HG02840 (cell line): ENCODE data around the gene GYPC.
"Not testable (repeated sequence)": the region's sequence is repeated elsewhere in the genome, so short reads cannot be mapped to it uniquely, and the experiment has no call there.

Experiments
- ATAC-seq: cut with Tn5 transposase; IDR thresholded peaks from one replicate; pipeline ENCODE4 v1.9.1; 2021; ENCODE audit warnings: mild to moderate bottlenecking, moderate library complexity, moderate number of reproducible peaks; ENCODE audit not compliant: unreplicated experiment, low FRiP score

The GYPC gene

DNA sequence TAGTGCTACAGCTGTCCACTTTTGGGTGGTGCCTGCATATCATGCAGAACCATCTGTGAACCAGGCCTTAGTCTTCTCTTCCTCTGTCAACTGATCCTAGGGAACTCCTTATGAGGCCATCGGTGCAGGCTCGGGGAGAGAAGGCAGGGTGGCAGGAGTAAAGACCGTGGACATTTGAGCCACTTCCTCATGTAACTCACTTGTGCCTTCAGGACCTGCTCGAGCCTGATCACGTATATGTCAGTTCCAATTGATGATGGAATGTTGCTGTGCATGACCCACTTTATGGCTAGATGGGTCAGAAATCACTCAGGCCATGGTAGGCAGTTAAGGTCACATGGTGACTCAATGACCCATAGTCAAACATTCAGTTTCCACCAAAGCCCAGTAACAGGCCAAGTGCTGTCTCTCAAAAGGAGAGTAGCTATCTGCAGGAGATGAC is 7.6 kb upstream of the GYPC start:
- ATAC-seq: not testable (repeated sequence)

DNA sequence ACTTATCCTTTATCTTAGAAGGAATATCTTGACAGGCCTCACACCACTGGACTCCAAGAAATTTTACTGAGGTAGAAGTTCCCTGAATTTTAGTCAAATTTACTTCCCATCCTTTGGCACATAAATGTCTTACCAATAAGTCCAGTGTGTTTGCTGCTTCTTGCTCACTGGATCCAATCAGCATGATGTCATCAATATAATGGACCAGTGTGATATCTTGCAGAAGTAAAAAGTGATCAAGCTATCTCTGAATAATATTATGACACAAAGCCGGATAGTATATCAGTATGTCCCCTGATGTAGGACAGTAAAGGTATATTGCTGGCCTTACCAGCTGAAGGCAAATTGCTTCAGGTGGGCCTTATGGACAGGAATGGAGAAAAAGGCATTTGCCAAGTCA is 6.9 kb upstream of the GYPC start:
- ATAC-seq: no peak

GRCh38 chr2:126650994-126651393 is 5.0 kb upstream of the GYPC start:
- ATAC-seq: no peak

GRCh38 chr2:126652323-126652891 is 3.6 kb upstream of the GYPC start:
- no peak for ATAC-seq

GRCh38 chr2:126653109-126653508 is 2.8 kb upstream of the GYPC start:
- ATAC-seq: no peak

DNA sequence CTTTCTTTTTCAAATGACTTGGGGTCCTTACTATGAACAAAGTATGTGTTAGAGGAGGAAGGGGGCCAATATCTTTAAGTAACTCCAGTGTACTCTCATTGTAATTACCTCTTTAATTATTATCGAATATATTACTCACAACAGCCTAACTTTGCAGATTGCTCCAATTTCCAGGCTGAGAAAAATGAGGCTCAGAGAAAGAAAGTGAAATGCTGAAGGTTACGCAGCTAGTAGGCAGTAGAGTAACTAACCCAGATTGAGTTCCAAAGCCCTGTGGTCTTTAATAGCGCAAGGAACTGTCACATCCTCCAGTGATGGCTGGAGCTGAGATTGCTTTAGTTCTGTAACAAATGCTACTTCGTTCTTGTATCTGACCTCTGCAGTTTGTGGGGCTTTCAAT is 2.2 kb upstream of the GYPC start:
- ATAC-seq: no peak

GRCh38 chr2:126655051-126655450 is 907 bp upstream of the GYPC start:
- no peak for ATAC-seq

- ATAC-seq: peak; percentile 27
Measured at GRCh38 chr2:126656431-126657147, 631 bp downstream of the GYPC start.

DNA sequence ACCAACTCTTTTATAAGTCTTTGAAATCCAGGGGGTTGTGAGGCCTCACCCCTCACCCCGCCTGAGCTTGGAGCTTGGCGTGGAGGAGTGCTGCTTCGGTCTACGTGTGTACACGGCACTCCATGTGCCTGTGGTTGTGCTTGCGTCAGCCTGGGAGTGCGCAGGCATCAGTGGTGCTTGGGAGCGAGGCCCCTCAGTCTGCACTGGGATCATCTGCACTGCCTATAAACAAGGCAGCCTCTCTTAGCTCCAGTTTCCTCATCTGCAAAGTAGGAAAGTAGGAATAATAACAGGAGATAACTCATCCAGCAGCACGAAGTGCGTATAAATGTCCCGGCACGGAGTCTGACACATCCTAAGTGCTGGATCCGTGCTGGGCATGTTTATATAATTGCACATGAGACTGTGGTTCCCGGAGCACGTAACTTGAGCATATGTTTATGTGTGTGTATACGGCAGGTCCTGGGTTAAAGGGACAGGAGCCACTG is 1.2 kb downstream of the GYPC start:
- peak; percentile 5 for ATAC-seq

DNA sequence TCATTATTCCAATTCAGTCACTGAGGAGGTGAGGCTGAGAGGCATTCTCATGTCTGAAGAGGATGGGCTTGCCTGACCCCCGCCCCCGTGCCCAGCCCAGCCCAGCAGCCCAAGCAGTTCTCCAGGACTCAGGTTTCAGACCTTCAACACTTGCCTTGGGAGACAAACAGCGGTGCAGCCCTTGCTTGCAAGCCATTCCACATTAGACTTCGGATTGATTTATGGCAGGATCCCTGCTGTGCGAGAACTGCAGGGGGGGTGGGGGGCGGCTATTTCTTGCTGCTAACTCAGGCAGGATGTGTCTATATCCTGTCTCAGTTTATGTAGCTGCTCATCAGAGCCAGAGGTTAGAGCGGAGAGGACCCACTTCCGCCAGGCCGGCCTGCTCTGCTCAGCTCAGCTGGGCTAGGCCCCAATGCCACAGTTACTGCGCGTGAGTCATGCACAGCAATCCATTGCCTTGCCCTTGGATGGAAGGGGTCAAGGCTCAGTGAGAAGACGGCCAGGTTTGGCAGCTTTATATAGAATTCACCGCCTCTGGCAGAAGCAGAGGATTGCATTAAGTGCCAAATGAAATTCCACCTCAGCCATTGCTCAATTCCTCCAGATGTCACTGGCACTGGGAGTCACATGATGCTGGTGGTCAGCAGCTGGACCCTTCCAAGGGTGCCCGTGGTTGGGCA is 1.8 kb downstream of the GYPC start:
- peak; percentile 66 for ATAC-seq

- peak; percentile 3 for ATAC-seq
Measured at GRCh38 chr2:126658319-126658904, 2.5 kb downstream of the GYPC start.

GRCh38 chr2:126658905-126659561 is 3.1 kb downstream of the GYPC start:
- peak; percentile 36 for ATAC-seq

DNA sequence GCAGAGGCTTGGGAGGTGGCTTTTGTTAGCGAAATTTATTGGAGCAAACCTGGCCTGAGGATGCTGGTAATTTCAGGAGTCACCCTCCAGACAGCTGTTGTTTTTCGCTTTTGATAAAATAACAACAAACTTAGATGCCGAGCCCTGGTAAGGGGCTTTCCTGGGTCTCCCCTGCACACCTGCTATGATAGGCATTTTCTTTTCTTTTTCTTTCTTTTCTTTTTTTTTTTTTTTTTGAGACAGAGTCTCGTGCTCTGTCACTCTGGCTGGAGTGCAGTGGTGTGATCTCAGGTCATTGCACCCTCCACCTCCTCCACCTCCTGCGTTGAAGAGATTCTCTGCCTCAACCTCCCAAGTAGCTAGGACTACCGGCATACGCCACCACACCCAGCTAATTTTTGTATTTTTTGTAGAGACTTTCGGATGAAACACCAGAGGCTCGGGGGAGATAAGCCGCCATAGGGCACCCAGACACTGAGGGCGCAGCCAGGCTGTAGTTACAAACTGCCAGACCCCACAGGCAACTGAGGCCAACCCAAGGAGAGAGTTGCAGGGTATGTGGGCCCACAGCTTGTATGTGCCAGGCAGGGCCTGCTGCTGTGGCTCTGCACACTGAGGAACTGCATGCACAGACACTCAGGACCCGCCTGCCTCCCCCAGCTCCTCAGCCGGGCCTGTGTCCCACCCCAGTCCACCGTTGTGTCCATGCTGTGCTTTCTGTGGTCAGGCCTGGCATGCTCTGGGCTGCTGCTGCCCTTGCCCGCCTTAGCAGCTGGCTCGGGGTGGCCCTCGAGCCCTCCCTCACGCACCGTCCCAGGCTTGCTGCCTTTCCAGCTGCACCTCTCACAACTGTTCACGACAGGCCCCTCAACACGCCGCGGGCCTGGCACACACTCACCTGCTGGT is 3.9 kb downstream of the GYPC start:
- ATAC-seq: no peak

DNA sequence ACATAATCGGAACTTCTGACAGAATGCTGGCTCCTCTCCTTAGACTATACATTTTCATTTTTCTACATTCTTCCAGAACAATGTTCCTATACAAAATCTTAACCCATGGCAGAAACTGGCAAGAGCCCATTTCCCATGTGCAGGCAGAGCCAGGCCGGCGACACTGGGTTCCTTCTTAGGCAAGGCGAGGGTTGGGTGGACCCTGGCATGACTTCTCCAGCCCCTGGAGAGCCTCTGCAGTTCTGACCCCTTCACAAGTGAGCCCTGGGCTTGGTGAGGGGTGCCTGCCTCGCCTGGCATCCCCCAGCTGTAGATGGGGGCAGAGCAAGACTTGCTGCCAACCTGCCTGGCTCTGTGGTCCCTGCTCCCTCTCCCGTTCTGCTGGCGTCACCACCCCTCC is 5.0 kb downstream of the GYPC start:
- ATAC-seq: no peak

GRCh38 chr2:126661702-126662500 is 5.9 kb downstream of the GYPC start:
- ATAC-seq: no peak

DNA sequence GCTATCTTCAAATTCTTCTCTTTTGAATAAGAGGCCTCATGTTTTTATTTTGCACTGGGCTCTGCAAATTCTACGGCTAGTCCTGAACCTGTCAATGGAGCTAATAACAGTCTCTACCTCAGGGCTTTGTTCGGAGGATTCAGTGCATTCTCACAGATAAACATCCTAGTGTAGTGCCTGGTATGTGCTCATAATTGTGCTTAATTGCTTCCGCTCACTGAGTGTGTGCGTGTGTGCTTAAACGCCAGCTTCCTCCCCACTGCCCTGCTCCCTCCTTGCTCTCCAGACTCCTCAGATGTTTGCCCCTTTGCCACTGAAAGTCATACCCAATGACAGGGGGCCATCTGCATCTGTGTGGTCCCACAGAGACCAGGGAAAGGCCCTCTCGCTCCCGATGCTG is 6.7 kb downstream of the GYPC start:
- no peak for ATAC-seq

DNA sequence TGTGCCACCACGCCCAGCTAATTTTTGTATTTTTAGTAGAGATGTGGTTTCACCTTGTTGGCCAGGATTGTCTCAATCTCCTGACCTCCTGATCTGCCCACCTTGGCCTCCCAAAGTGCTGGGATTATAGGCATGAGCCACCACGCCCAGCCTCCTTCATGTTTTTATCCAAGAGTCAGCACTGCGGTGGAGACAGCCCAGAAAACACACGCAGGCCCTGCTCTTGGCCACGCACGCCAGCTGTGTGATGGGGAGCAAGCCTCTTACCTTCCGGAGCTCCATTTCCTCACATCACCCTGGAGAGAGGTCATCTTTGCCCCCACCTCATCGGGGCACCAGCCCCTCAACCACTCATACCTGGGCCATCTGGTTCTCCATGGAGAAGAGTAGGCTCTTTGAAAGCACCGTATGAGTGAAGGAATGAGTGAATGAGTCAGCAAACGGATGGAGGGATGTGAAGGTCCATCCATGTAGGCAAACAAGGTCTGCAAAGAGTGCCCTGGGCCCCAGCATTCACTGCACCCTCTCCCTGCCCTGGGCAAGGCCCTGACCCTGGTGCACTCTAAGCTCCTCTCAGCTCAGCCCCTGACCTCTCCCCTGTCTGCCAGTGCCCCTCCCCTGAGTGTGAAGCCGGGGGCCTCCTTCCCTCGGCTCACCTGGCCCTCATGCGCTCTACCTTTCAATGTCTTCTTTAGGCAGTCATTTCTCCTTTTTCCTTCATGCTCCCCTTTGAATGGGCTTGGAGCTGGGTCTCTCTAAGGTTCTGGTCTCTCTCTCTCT is 7.4 kb downstream of the GYPC start:
- ATAC-seq: no peak

DNA sequence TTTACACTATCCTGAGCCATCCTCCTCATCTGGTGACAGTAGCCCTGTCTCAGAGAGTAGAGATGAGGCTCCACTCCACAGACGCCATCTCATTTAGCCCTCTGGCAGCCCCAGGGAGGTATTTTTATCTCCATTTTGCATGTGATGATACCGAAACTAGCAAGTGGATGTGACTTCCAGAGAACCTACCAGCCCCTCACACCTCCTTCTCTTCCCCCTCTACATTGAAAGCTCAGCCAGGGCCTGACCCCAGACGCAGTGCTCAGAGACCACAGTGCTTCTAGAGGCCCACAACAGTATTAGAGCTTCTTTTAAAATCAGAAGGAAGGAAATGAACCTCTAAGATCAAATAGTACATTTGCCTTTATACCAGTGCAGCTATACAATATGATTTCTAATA is 8.3 kb downstream of the GYPC start:
- ATAC-seq: peak; percentile 70
